Bronchial epithelial cell (primary cell): ENCODE measurements around the gene TP53AIP1. TPM values are rescaled to one million over a fixed set of nuclear protein-coding genes. Genes with fewer than 3 reads are reported as not detected.

Experiments
- DNase-seq: peaks from one replicate; pipeline ENCODE4 v3.0.0-alpha.2; 2010; ENCODE audit warnings: low read depth
- FAIRE-seq: peaks from 2 replicates; lab custom pipeline; 2011; peaks lifted over from hg19 to GRCh38; lab: Jason Lieb, UNC
- H3K27me3 ChIP-seq: 2 replicates; pipeline ENCODE4 v1.5.1; 2011; ENCODE audit warnings: low read length; ENCODE audit not compliant: control insufficient read depth, insufficient read depth
- H3K36me3 ChIP-seq: 2 replicates; pipeline ENCODE4 v1.5.1; 2011; ENCODE audit warnings: low read length; ENCODE audit not compliant: control insufficient read depth, insufficient read depth
- H3K4me3 ChIP-seq: 2 replicates; pipeline ENCODE4 v1.5.1; 2011; ENCODE audit warnings: mild to moderate bottlenecking, low read depth, low read length, control low read depth
- CTCF ChIP-seq: IDR thresholded peaks from 2 replicates; pipeline ENCODE4 v1.5.1; 2011; ENCODE audit warnings: mild to moderate bottlenecking, moderate library complexity, low read length, control low read depth, inconsistent platforms; ENCODE audit not compliant: insufficient read depth, severe bottlenecking
- total RNA-seq: library from RNA; depleted of rRNA; stranded (reverse); fragments of >200 nt; gene quantifications from 2 replicates; pipeline ENCODE4 v1.2.1, GENCODE V29; 2014

The TP53AIP1 gene
- total RNA-seq, 1 donor from 2014 or later = 1.3 TPM

- no peak for TF ChIP-seq CTCF
- DNase-seq (no peak), FAIRE-seq (no peak)
- H3K4me3 ChIP-seq = peak overlapping the region; percentile 57
- no peaks in the 10 kb centered on the region for H3K27me3 ChIP-seq
- no peaks in the 10 kb centered on the region for H3K36me3 ChIP-seq
Measured at GRCh38 chr11:128890216-128890542, 52.5 kb downstream of the TP53AIP1 start.

- no peaks in the 10 kb centered on the region for H3K27me3 ChIP-seq
- no peak overlapping the region for H3K4me3 ChIP-seq
- no peak for TF ChIP-seq CTCF
- DNase-seq (no peak), FAIRE-seq (no peak)
- H3K36me3 ChIP-seq = no peaks in the 10 kb centered on the region
Measured at GRCh38 chr11:128889657-128890213, 52.9 kb downstream of the TP53AIP1 start.

- FAIRE-seq (no peak), DNase-seq (peak; percentile 75)
- Histone ChIP-seq H3K36me3 (no peaks in the 10 kb centered on the region), H3K4me3 (no peak overlapping the region), H3K27me3 (no peaks in the 10 kb centered on the region)
- peak; percentile 48 for TF ChIP-seq CTCF
Measured at GRCh38 chr11:128888034-128888985, 54.4 kb downstream of the TP53AIP1 start.

GRCh38 chr11:128886406-128887124 is 56.1 kb downstream of the TP53AIP1 start:
- Histone ChIP-seq H3K4me3 (no peak overlapping the region), H3K36me3 (no peaks in the 10 kb centered on the region), H3K27me3 (peaks cover 2% of the 10 kb centered on the region)
- no peak for FAIRE-seq
- peak; percentile 38 for DNase-seq
- TF ChIP-seq CTCF = peak; percentile 59

Other genes starting within 250 kb of the TP53AIP1 start
- 2.7 and 3.9 TPM in 2 replicates for gene FLI1, start 248.8 kb downstream of the TP53AIP1 start, total RNA-seq
- gene KCNJ1, start 75.6 kb downstream of the TP53AIP1 start, total RNA-seq = under 0.01 TPM in 1 of 2 replicates, not detected in the other
- gene KCNJ5, start 51.5 kb downstream of the TP53AIP1 start, total RNA-seq = 13.2 and 15.5 TPM in 2 replicates
- gene ARHGAP32, start 249.5 kb upstream of the TP53AIP1 start, total RNA-seq = 31.9 and 50.8 TPM in 2 replicates